Coronary artery (tissue), 2 donors: ENCODE measurements around the gene RELA.
A peak's percentile ranks its signal among the peaks of the same experiment; 100 is the strongest.

Experiments
- DNase-seq: peaks from one replicate; pipeline ENCODE4 v3.0.0-alpha.2; 2017; ENCODE audit warnings: low spot score
- H3K27ac ChIP-seq, 2 donors: fragments of 200-600 bp; sonication (generic); one replicate each; pipeline ENCODE4 v1.5.1; 2016 to 2019
- H3K4me3 ChIP-seq: fragments of 200-600 bp; sonication (generic); 2 replicates; pipeline ENCODE4 v1.5.1; 2016; ENCODE audit warnings: mild to moderate bottlenecking, moderate library complexity
- TF ChIP-seq, protein P1 (sequence below): fragments of 200-600 bp; sonication (generic); IDR thresholded peaks from one replicate; pipeline ENCODE4 v1.5.1; 2019; ENCODE audit warnings: antibody characterized with exemption

The RELA gene

DNA sequence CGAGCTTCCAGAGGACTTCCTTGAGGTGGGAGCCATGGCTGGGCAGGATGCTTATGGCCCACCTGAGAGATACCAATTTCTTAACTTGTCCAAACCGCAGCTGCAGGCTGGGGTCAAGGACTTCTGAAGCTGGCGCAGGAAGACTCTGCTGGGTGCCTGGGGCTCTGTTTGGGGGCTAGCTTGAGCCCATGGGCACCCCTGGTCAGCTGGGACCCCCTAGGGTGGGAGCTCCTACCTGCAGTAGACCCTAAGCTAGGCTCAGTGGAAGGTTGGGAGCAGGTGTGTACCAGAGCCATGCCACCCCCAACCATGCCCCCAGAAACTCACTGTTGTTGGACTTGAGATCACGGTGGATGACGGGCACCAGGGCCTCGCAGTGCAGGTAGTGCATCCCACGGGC, 50.0 kb downstream of the RELA start:
- no peak for DNase-seq
- Histone ChIP-seq H3K4me3 (peak overlapping the region; percentile 83), H3K27ac (peak overlapping the region in 1 of 2 donors; percentile 93)
- TF ChIP-seq, protein P1, sequence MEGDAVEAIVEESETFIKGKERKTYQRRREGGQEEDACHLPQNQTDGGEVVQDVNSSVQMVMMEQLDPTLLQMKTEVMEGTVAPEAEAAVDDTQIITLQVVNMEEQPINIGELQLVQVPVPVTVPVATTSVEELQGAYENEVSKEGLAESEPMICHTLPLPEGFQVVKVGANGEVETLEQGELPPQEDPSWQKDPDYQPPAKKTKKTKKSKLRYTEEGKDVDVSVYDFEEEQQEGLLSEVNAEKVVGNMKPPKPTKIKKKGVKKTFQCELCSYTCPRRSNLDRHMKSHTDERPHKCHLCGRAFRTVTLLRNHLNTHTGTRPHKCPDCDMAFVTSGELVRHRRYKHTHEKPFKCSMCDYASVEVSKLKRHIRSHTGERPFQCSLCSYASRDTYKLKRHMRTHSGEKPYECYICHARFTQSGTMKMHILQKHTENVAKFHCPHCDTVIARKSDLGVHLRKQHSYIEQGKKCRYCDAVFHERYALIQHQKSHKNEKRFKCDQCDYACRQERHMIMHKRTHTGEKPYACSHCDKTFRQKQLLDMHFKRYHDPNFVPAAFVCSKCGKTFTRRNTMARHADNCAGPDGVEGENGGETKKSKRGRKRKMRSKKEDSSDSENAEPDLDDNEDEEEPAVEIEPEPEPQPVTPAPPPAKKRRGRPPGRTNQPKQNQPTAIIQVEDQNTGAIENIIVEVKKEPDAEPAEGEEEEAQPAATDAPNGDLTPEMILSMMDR = no peak

- peak overlapping the region; percentile 83 for H3K4me3 ChIP-seq
- H3K27ac ChIP-seq = peak overlapping the region; percentile 16 to 93
- TF ChIP-seq, protein P1 = no peak
- DNase-seq = no peak
Observed at GRCh38 chr11:65611758-65612603, 50.7 kb downstream of the RELA start.

DNA sequence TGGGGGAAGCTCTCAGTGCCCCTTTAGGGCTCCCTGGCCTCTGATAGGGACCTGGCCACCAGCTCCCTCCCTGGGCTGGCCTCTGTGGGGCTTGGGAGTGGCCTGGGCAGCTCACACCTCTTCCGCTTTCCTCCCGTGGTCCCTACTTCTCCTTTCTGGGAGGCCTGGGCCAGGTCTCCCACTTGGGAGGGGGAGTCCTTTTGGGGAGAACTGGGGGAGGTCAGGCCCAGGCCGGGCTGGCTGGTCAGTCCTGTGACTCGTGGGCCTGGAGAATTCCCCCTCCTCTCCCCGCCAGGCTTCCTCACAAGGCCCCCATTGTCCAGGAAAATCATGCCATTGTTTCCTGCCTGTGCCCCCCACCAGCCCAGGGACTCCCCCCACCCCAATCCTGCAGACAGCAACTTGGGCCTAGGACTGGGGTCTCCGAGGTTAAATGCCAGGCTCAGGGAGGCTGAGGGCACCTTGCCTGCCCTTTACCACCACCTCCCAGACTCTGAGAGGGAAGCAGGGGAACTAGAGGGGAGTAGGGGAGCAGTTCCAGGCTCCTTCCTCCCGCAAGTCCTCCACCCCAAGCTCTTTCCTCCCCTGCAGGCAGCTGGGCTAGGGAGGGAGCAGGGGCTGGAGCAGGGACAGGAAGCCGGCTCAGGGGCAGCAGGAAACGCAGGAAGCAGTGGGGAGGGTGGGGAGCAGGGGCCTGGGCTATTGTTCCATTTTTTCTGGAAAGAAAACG, 51.5 kb downstream of the RELA start:
- peak overlapping the region; percentile 83 for H3K4me3 ChIP-seq
- TF ChIP-seq, protein P1 = no peak
- DNase-seq = no peak
- H3K27ac ChIP-seq = peak overlapping the region; percentile 16 to 93

DNA sequence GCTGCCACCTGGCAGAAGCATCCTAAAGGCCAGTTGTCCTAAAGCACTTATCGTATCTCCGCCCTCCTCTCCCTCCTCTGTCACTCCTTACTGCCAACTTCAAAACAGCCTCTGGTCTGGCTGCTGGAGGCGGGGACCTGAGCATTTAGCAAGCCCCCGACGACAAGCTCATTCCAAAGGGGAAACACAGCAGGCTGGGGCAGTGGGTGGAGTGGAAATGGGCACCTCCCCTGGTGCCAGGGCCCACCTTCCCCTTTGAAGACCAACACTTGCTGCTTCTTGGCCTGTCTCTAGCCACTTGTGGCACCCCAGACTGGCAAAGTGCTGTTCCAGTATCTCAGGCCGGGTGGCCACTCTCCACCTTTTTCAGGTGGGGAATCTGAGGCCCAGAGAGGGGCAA, 52.3 kb downstream of the RELA start:
- no peak for DNase-seq
- Histone ChIP-seq H3K4me3 (peak overlapping the region; percentile 83), H3K27ac (peak overlapping the region; percentile 16 to 93)
- TF ChIP-seq, protein P1 = no peak

DNA sequence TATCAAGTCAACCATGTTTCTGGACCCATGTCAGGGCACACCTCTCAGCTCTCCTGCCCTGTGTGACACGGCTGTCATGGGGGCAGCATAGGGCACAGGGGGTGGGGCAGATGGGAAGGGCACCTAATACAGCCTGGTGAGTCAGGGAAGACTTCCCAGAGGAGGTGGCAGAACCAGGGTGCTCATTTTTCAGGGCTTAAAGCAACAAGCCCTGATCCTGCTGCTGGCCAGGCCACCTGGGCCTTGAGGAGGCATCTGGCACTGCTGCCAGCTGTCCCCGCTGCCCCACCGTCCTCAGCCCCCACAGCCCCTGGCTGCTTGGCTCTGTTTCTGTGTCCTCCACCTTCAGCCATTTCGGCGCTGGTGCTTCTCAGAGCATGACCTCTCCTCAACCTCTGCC, 53.1 kb downstream of the RELA start:
- H3K27ac ChIP-seq = peak overlapping the region in 1 of 2 donors; percentile 93
- TF ChIP-seq, protein P1 = no peak
- peak overlapping the region; percentile 83 for H3K4me3 ChIP-seq
- no peak for DNase-seq

- no peak for DNase-seq
- Histone ChIP-seq H3K4me3 (no peak overlapping the region), H3K27ac (no peak overlapping the region)
- TF ChIP-seq, protein P1 = no peak
Observed at GRCh38 chr11:65609229-65609628, 53.5 kb downstream of the RELA start.
